Gastrocnemius medialis (tissue), 4 donors: ENCODE data around the gene PARD6G.

Experiments used
- CTCF ChIP-seq, 5 experiments: fragments of 450-650 bp in 3 of 5; fragments of 200-600 bp in 2 of 5; sonication (generic) in 2 of 5; IDR thresholded peaks in 4 of 5; conservative IDR thresholded peaks in 1 of 5; 1 replicate in 4 of 5; 2 replicates in 1 of 5; pipeline ENCODE4 v1.5.1; 2016 to 2019; ENCODE audit warnings: antibody characterized with exemption in 5 of 5, mild to moderate bottlenecking in 3 of 5, moderate library complexity in 3 of 5
- POLR2A ChIP-seq, 2 donors: fragments of 450-650 bp; IDR thresholded peaks; one replicate each; pipeline ENCODE4 v1.6.1; 2017; ENCODE audit warnings: antibody characterized with exemption in 2 of 2, mild to moderate bottlenecking in 2 of 2, moderate library complexity in 2 of 2

- TF ChIP-seq CTCF (IDR thresholded peaks at IDR 0.05 in 4 of 5, conservative IDR thresholded peaks at IDR 0.05 in 1 of 5) (no peak), POLR2A (IDR thresholded peaks at IDR 0.05) (no peak)
Observed at GRCh38 chr18:80181642-80182461, 65.5 kb downstream of the PARD6G start.
